Brain microvascular endothelial cell (primary cell): ENCODE data around the gene TOPORS.

ENCODE experiments used
- DNase-seq: peaks from one replicate; pipeline ENCODE4 v3.0.0-alpha.2; 2020
- H3K27ac ChIP-seq: fragments of 250-450 bp; sonication (Bioruptor Pico); 2 replicates; pipeline ENCODE4 v1.5.1; 2020; ENCODE audit warnings: mild to moderate bottlenecking, moderate library complexity
- H3K27me3 ChIP-seq: fragments of 250-450 bp; sonication (Bioruptor Pico); replicated peaks from 2 replicates; pipeline ENCODE4 v1.5.1; 2020; ENCODE audit warnings: mild to moderate bottlenecking
- H3K36me3 ChIP-seq: fragments of 250-450 bp; sonication (Bioruptor Pico); replicated peaks from 2 replicates; pipeline ENCODE4 v1.5.1; 2020; ENCODE audit warnings: mild to moderate bottlenecking
- H3K4me3 ChIP-seq: 2 replicates; pipeline ENCODE4 v1.5.1; 2011; ENCODE audit warnings: low read depth, mild to moderate bottlenecking, control low read depth, low read length, moderate library complexity
- in situ Hi-C: cut with HindIII; loops from 2 replicates; pipeline ENCODE4 v1.10.0; 2017; ENCODE audit warnings: low sequenced_read_pairs, low pct_ligation_motif_present
- TF ChIP-seq, protein P1 (sequence below): IDR thresholded peaks from 2 replicates; pipeline ENCODE4 v1.5.1; 2011; ENCODE audit warnings: low read depth, mild to moderate bottlenecking, moderate library complexity, low read length, control low read depth, inconsistent platforms; ENCODE audit errors: missing control alignments

The TOPORS gene

DNA sequence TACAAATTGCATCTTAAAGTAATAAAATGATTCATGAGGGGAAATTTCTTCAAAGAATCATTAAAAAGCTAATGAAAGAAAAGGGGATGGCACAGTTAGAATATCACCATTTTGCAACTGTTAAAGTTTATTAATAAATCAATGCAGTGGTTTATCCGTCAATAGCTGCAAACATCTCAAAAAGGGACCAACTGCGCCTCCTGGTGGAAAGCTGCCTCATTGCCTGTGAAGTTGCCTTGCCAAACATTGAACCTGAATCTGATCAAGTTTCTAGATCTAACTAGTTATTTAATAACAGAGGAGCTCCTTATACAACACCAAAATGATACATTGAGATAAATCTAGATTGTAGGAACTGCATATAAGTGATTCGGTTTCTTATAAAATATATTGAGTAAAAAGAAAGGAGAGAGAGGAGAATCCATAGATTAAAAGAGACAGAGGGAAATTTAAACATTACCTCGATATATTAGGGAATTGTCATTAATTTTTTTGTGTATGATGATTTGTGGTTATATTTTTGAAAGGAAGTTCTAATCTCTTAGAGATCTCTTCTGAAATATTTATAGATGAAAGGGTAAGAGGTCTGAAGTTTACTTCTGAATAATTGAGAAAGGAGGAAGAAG is 27.4 kb upstream of the TOPORS start:
- Histone ChIP-seq H3K36me3 (no peaks in the 10 kb centered on the region), H3K27me3 (no peaks in the 10 kb centered on the region), H3K27ac (no peak overlapping the region), H3K4me3 (no peak overlapping the region)
- TF ChIP-seq, protein P1, sequence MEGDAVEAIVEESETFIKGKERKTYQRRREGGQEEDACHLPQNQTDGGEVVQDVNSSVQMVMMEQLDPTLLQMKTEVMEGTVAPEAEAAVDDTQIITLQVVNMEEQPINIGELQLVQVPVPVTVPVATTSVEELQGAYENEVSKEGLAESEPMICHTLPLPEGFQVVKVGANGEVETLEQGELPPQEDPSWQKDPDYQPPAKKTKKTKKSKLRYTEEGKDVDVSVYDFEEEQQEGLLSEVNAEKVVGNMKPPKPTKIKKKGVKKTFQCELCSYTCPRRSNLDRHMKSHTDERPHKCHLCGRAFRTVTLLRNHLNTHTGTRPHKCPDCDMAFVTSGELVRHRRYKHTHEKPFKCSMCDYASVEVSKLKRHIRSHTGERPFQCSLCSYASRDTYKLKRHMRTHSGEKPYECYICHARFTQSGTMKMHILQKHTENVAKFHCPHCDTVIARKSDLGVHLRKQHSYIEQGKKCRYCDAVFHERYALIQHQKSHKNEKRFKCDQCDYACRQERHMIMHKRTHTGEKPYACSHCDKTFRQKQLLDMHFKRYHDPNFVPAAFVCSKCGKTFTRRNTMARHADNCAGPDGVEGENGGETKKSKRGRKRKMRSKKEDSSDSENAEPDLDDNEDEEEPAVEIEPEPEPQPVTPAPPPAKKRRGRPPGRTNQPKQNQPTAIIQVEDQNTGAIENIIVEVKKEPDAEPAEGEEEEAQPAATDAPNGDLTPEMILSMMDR = peak; percentile 93
- in situ Hi-C loops = loop anchor here (10.0 kb wide), 1 partner anchor 205 kb away; no protein-coding TSS in a partner anchor
- DNase-seq = peak; percentile 70

DNA sequence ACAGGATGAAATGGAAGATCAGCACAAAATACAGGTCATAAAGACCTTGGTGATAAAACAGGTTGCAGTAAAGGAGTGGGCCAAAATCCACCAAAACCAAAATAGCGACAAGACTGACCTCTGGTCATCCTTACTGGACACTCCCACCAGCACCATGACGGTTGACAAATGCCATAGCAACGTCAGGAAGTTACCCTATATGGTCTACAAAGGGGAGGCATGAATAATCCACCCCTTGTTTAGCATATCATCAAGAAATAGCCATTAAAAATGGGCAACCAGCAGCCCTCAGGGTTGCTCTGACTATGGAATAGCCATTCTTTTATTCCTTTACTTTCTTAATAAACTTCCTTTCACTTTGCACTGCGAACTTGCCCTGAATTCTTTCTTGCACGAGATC is 26.6 kb upstream of the TOPORS start:
- Histone ChIP-seq H3K27me3 (no peaks in the 10 kb centered on the region), H3K36me3 (no peaks in the 10 kb centered on the region), H3K4me3 (no peak overlapping the region), H3K27ac (no peak overlapping the region)
- in situ Hi-C loops = loop anchor here (10.0 kb wide), 1 partner anchor 204 kb away; no protein-coding TSS in a partner anchor
- TF ChIP-seq, protein P1 = no peak
- DNase-seq = no peak

DNA sequence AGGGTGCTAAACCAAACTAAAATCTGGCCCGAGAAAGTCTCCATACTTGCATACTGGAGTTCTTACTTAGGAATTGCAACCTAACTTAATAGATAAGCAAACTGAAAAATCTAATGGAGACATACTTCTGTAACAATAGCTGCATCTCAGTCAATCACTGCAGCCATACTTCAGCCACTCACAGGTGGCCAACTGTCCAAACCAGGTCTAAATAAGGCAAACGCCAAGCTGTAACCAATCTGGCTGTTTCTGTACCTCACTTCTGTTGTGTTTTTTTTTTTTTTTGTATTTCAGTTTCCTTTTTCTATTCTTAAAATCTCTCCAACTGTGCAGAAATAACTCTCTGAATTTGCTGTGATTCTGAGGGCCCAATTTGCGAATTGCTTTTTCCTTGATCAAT is 24.9 kb upstream of the TOPORS start:
- Histone ChIP-seq H3K27me3 (no peaks in the 10 kb centered on the region), H3K4me3 (no peak overlapping the region), H3K27ac (no peak overlapping the region), H3K36me3 (no peaks in the 10 kb centered on the region)
- no peak for DNase-seq
- TF ChIP-seq, protein P1 = no peak
- in situ Hi-C loops = loop anchor here (10.0 kb wide), 1 partner anchor 203 kb away; no protein-coding TSS in a partner anchor

DNA sequence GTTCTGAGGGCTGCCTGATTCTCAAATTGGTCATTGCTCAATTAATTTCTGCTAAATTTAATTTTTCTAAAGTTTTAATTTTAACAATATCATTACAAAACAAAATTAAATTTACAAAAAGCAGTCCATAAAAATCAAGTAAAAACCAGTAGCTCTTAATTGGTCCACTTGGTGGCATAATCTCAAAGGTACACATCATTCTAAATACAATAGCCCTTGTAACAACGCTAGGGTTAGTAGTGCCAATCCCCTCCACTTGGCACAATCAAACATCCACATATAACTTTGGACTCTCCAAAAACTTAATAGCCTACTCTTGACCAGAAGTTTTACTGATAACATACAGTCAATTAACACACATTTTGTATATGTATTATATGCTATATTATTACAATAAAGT is 22.5 kb upstream of the TOPORS start:
- TF ChIP-seq, protein P1 = no peak
- in situ Hi-C loops = loop anchor here (10.0 to 25.0 kb wide), 2 partner anchors 200 to 412 kb away; no protein-coding TSS in a partner anchor

DNA sequence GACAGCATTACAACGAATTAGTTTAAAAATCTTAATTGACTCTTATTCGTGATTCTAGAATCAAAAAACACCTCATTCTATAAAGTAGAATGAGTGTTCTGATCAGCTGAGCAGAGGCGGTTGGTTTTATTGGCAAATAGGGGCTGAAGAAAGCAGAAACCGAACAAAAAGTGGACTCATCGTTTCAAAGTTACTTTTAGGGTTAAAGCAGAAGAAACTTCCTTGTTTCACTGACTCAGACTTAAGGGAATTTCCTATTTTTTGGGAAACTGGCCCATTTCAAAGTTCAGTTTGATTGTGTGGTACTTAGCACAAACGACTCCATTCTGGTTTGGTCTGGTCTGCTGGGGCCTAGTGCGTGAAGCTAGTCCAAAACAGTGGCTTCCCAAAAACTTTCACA is 21.4 kb upstream of the TOPORS start:
- Histone ChIP-seq H3K36me3 (no peaks in the 10 kb centered on the region), H3K27ac (no peak overlapping the region), H3K4me3 (no peak overlapping the region), H3K27me3 (no peaks in the 10 kb centered on the region)
- no peak for DNase-seq
- in situ Hi-C loops = loop anchor here (10.0 to 25.0 kb wide), 2 partner anchors 199 to 413 kb away; no protein-coding TSS in a partner anchor
- TF ChIP-seq, protein P1 = no peak

More for the DNA sequence above, 22.5 kb upstream of the TOPORS start:
- H3K27ac ChIP-seq = no peak overlapping the region
- no peak overlapping the region for H3K4me3 ChIP-seq
- DNase-seq = no peak
- no peaks in the 10 kb centered on the region for H3K36me3 ChIP-seq
- no peaks in the 10 kb centered on the region for H3K27me3 ChIP-seq
